SK-N-SH (cell line): Measurements from ENCODE around the gene TESMIN.

Source experiments
- CHD2 ChIP-seq: fragments of 150-350 bp; IDR thresholded peaks from 2 replicates; pipeline ENCODE4 v1.6.1; 2018; ENCODE audit warnings: low read length; ENCODE audit not compliant: partially characterized antibody
- CTCF ChIP-seq: fragments of 200-600 bp; sonication (generic); IDR thresholded peaks from 2 replicates; pipeline ENCODE4 v1.6.1; 2017; ENCODE audit warnings: antibody characterized with exemption, mild to moderate bottlenecking, moderate library complexity
- EP300 ChIP-seq, 2 experiments: IDR thresholded peaks; 2 replicates each; pipeline versions ENCODE4 v1.4.0 to v1.6.1; 2012; ENCODE audit warnings: borderline replicate concordance in 1 of 2, low read depth in 1 of 2, low read length in 1 of 2
- JUND ChIP-seq: IDR thresholded peaks from 2 replicates; pipeline ENCODE4 v1.4.0; 2012
- POLR2AphosphoS5 ChIP-seq: IDR thresholded peaks from 2 replicates; pipeline ENCODE4 v1.6.1; 2012; ENCODE audit warnings: low read depth, low read length
- RAD21 ChIP-seq: IDR thresholded peaks from 2 replicates; pipeline ENCODE4 v1.6.1; 2012; ENCODE audit warnings: mild to moderate bottlenecking, low read length
- RCOR1 ChIP-seq: fragments of 150-350 bp; IDR thresholded peaks from 2 replicates; pipeline ENCODE4 v1.6.1; 2017; ENCODE audit warnings: antibody characterized with exemption, low read length
- REST ChIP-seq: IDR thresholded peaks from 2 replicates; pipeline ENCODE4 v1.6.1; 2012; ENCODE audit warnings: mild to moderate bottlenecking, low read depth, low read length, moderate library complexity
- SIN3A ChIP-seq: IDR thresholded peaks from 2 replicates; pipeline ENCODE4 v1.6.1; 2012; ENCODE audit warnings: low read depth, mild to moderate bottlenecking, low read length, moderate library complexity, borderline replicate concordance
- TAF1 ChIP-seq: IDR thresholded peaks from 2 replicates; pipeline ENCODE4 v1.6.1; 2012; ENCODE audit warnings: low read depth, mild to moderate bottlenecking, low read length, moderate library complexity, borderline replicate concordance
- USF1 ChIP-seq: IDR thresholded peaks from 2 replicates; pipeline ENCODE4 v1.4.0; 2012; ENCODE audit warnings: low read depth, borderline replicate concordance
- USF2 ChIP-seq: fragments of 150-350 bp; IDR thresholded peaks from 2 replicates; pipeline ENCODE4 v1.6.1; 2017; ENCODE audit warnings: antibody characterized with exemption, low read length, low read depth, borderline replicate concordance

GRCh38 chr11:68687311-68687710 is 64.0 kb downstream of the TESMIN start:
- TF ChIP-seq CTCF (no peak), CHD2 (no peak), REST (no peak), EP300 (IDR thresholded peaks at IDR 0.05; ENCODE audit: borderline replicate concordance in 1 of 2, low read depth in 1 of 2, low read length in 1 of 2) (no peak), POLR2AphosphoS5 (no peak), RCOR1 (no peak), RAD21 (no peak), TAF1 (no peak), USF1 (no peak), JUND (no peak), USF2 (no peak), SIN3A (no peak)
